HEK293 (cell line): Measurements from ENCODE around the gene RNF222.

ENCODE experiments used
- KLF17 ChIP-seq: fragments of 450-650 bp; formaldehyde crosslinking; IDR thresholded peaks from 2 replicates; pipeline ENCODE4 v1.5.1; 2016; ENCODE audit warnings: missing biosample characterization, missing genetic modification characterization
- ZNF112 ChIP-seq: fragments of 450-650 bp; formaldehyde crosslinking; IDR thresholded peaks from 2 replicates; pipeline ENCODE4 v1.5.0; 2017; ENCODE audit warnings: missing biosample characterization, missing genetic modification characterization
- ZNF138 ChIP-seq: fragments of 450-650 bp; formaldehyde crosslinking; IDR thresholded peaks from 2 replicates; pipeline ENCODE4 v1.5.1; 2016; ENCODE audit warnings: missing biosample characterization, missing genetic modification characterization, borderline replicate concordance
- ZNF140 ChIP-seq: fragments of 450-650 bp; formaldehyde crosslinking; IDR thresholded peaks from 2 replicates; pipeline ENCODE4 v1.5.1; 2016; ENCODE audit warnings: missing biosample characterization, missing genetic modification characterization
- ZNF157 ChIP-seq: fragments of 450-650 bp; formaldehyde crosslinking; IDR thresholded peaks from 2 replicates; pipeline ENCODE4 v1.5.1; 2016; ENCODE audit warnings: missing biosample characterization, missing genetic modification characterization
- ZNF174 ChIP-seq: fragments of 450-650 bp; formaldehyde crosslinking; IDR thresholded peaks from 2 replicates; pipeline ENCODE4 v1.5.0; 2017; ENCODE audit warnings: missing biosample characterization, mild to moderate bottlenecking, missing genetic modification characterization
- ZNF19 ChIP-seq: fragments of 450-650 bp; formaldehyde crosslinking; IDR thresholded peaks from 2 replicates; pipeline ENCODE4; 2016; ENCODE audit warnings: missing biosample characterization, missing genetic modification characterization, low read depth
- ZNF223 ChIP-seq: fragments of 450-650 bp; formaldehyde crosslinking; IDR thresholded peaks from 2 replicates; pipeline ENCODE4 v1.5.1; 2016; ENCODE audit warnings: missing biosample characterization, missing genetic modification characterization
- ZNF26 ChIP-seq: fragments of 450-650 bp; formaldehyde crosslinking; IDR thresholded peaks from 2 replicates; pipeline ENCODE4 v1.5.1; 2016; ENCODE audit warnings: missing biosample characterization, missing genetic modification characterization
- ZNF280C ChIP-seq: fragments of 450-650 bp; formaldehyde crosslinking; IDR thresholded peaks from 2 replicates; pipeline ENCODE4 v1.5.1; 2016; ENCODE audit warnings: missing biosample characterization, missing genetic modification characterization
- ZNF302 ChIP-seq: fragments of 450-650 bp; formaldehyde crosslinking; IDR thresholded peaks from 2 replicates; pipeline ENCODE4 v1.5.1; 2016; ENCODE audit warnings: missing biosample characterization, missing genetic modification characterization, low read depth
- ZNF354C ChIP-seq: fragments of 450-650 bp; formaldehyde crosslinking; IDR thresholded peaks from 2 replicates; pipeline ENCODE4 v1.5.1; 2016; ENCODE audit warnings: missing biosample characterization, missing genetic modification characterization, low read depth, borderline replicate concordance
- ZNF473 ChIP-seq: fragments of 450-650 bp; formaldehyde crosslinking; IDR thresholded peaks from 2 replicates; pipeline ENCODE4 v1.5.1; 2017; ENCODE audit warnings: missing biosample characterization, missing genetic modification characterization
- ZNF501 ChIP-seq: fragments of 450-650 bp; formaldehyde crosslinking; IDR thresholded peaks from 2 replicates; pipeline ENCODE4 v1.5.1; 2016; ENCODE audit warnings: missing biosample characterization, missing genetic modification characterization
- ZNF518A ChIP-seq: fragments of 450-650 bp; formaldehyde crosslinking; conservative IDR thresholded peaks from 2 replicates; pipeline ENCODE4 v1.5.1; 2016; ENCODE audit warnings: low read depth, missing biosample characterization, missing genetic modification characterization
- ZNF529 ChIP-seq: fragments of 450-650 bp; formaldehyde crosslinking; IDR thresholded peaks from 2 replicates; pipeline ENCODE4 v1.5.1; 2017; ENCODE audit warnings: missing genetic modification characterization, missing biosample characterization; ENCODE audit not compliant: insufficient replicate concordance
- ZNF549 ChIP-seq: fragments of 450-650 bp; IDR thresholded peaks from 2 replicates; pipeline ENCODE4 v1.5.1; 2018; ENCODE audit warnings: missing biosample characterization, missing genetic modification characterization, mild to moderate bottlenecking, inconsistent platforms, moderate library complexity
- ZNF560 ChIP-seq: fragments of 450-650 bp; formaldehyde crosslinking; IDR thresholded peaks from 2 replicates; pipeline ENCODE4 v1.5.1; 2017; ENCODE audit warnings: missing biosample characterization, missing genetic modification characterization, borderline replicate concordance
- ZNF624 ChIP-seq: fragments of 450-650 bp; formaldehyde crosslinking; IDR thresholded peaks from 2 replicates; pipeline ENCODE4 v1.5.1; 2017; ENCODE audit warnings: missing biosample characterization, missing genetic modification characterization
- ZNF626 ChIP-seq: fragments of 450-650 bp; sonication (Bioruptor Pico); formaldehyde crosslinking; IDR thresholded peaks from 2 replicates; pipeline ENCODE4 v1.5.1; 2018; ENCODE audit warnings: missing biosample characterization, missing genetic modification characterization, inconsistent platforms
- ZNF747 ChIP-seq: fragments of 450-650 bp; formaldehyde crosslinking; IDR thresholded peaks from 2 replicates; pipeline ENCODE4 v1.5.1; 2016; ENCODE audit warnings: missing biosample characterization, missing genetic modification characterization
- ZNF776 ChIP-seq: fragments of 450-650 bp; formaldehyde crosslinking; IDR thresholded peaks from 2 replicates; pipeline ENCODE4 v1.5.0; 2017; ENCODE audit warnings: missing biosample characterization, missing genetic modification characterization, borderline replicate concordance
- ZNF792 ChIP-seq: fragments of 450-650 bp; formaldehyde crosslinking; IDR thresholded peaks from 2 replicates; pipeline ENCODE4 v1.5.1; 2016; ENCODE audit warnings: missing biosample characterization, missing genetic modification characterization

RNF222 gene

GRCh38 chr17:8376271-8377067 lies 21.2 kb downstream of the RNF222 start, which contains the start of gene KRABD2 (continued):
- TF ChIP-seq ZNF626: no peak
- no peak for TF ChIP-seq ZNF138 (tag by site-specific recombination)
- no peak for TF ChIP-seq ZNF624 (tag by site-specific recombination)
- no peak for TF ChIP-seq ZNF747
- TF ChIP-seq ZNF473: no peak
- TF ChIP-seq KLF17 (tag by site-specific recombination): peak; percentile 80
- TF ChIP-seq ZNF549 (tag by site-specific recombination): no peak
- TF ChIP-seq ZNF776 (tag by site-specific recombination): no peak
- TF ChIP-seq ZNF560 (tag by site-specific recombination): no peak
- no peak for TF ChIP-seq ZNF529 (tag by site-specific recombination)
- no peak for TF ChIP-seq ZNF140
- peak; percentile 47; the same call in 1 of the 2 replicates for TF ChIP-seq ZNF518A
- no peak for TF ChIP-seq ZNF280C (tag by site-specific recombination)
- TF ChIP-seq ZNF19 (tag by site-specific recombination): no peak
- no peak for TF ChIP-seq ZNF26 (tag by site-specific recombination)
- no peak for TF ChIP-seq ZNF112 (tag by site-specific recombination)
- no peak for TF ChIP-seq ZNF174 (tag by site-specific recombination)
- TF ChIP-seq ZNF223: 0 out of 2 replicates have a peak, but pooled peaks have one; percentile 2
- TF ChIP-seq ZNF302 (tag by site-specific recombination): no peak
- no peak for TF ChIP-seq ZNF157 (tag by site-specific recombination)
- TF ChIP-seq ZNF354C (tag by site-specific recombination): no peak
- no peak for TF ChIP-seq ZNF792
- peak; percentile 93 for TF ChIP-seq ZNF501
